Left ventricle myocardium inferior (tissue), 1 donor: Measurements from ENCODE around the gene PIAS1. TPM values are rescaled to one million over a fixed set of nuclear protein-coding genes. Genes with fewer than 3 reads are reported as not detected.
A peak's percentile ranks its signal among the peaks of the same experiment; 100 is the strongest.

Source experiments
- DNase-seq: peaks from one replicate; pipeline ENCODE4 v3.0.0-alpha.2; 2020
- H3K27ac ChIP-seq: fragments of 200-600 bp; replicated peaks from 2 replicates; pipeline ENCODE4 v1.8.0; 2021
- H3K27me3 ChIP-seq: fragments of 200-600 bp; 2 replicates; pipeline ENCODE4 v1.8.0; 2021; ENCODE audit warnings: low read depth
- H3K36me3 ChIP-seq: fragments of 200-600 bp; 2 replicates; pipeline ENCODE4 v1.8.0; 2021
- H3K4me1 ChIP-seq: fragments of 200-600 bp; 2 replicates; pipeline ENCODE4 v1.8.0; 2021
- H3K4me3 ChIP-seq: fragments of 200-600 bp; 2 replicates; pipeline ENCODE4 v1.8.0; 2021; ENCODE audit warnings: mild to moderate bottlenecking, moderate library complexity
- H3K9me3 ChIP-seq: fragments of 200-600 bp; replicated peaks from 2 replicates; pipeline ENCODE4 v1.8.0; 2021
- CTCF ChIP-seq: fragments of 200-600 bp; IDR thresholded peaks from 2 replicates; pipeline ENCODE4 v1.8.0; 2021; ENCODE audit warnings: antibody characterized with exemption, mild to moderate bottlenecking, borderline replicate concordance
- intact Hi-C: fragments of 100-400 bp; cut with micrococcal nuclease; formaldehyde crosslinking; loops from one replicate; pipeline ENCODE4 v1.11.0; 2022
- total RNA-seq: library from RNA; stranded (reverse); fragmentation: NEBNext Ultra II Directional; extraction: Animal tissue kit (Norgen Biotek cat#: 25700); gene quantifications from one replicate; pipeline ENCODE4 v1.2.1, GENCODE V29; 2021
- donor health status: DM: no; HTN: yes; CAD: no; lungs with severe emphysema.

PIAS1 gene
- total RNA-seq, 1 donor from 2014 or later, result 29.9 TPM

- no peak for TF ChIP-seq CTCF
- Histone ChIP-seq H3K27ac (no peak overlapping the region), H3K36me3 (no peaks in the 10 kb centered on the region), H3K27me3 (no peaks in the 10 kb centered on the region), H3K4me3 (no peak overlapping the region), H3K4me1 (peaks cover 44% of the 10 kb centered on the region), H3K9me3 (no peaks in the 10 kb centered on the region)
- intact Hi-C loops, result no loop called here
- DNase-seq, result no peak
Observed at GRCh38 chr15:68203956-68204355, 149.8 kb downstream of the PIAS1 start.

GRCh38 chr15:68204361-68204760 is 150.2 kb downstream of the PIAS1 start:
- no peaks in the 10 kb centered on the region for H3K36me3 ChIP-seq
- H3K4me1 ChIP-seq, result peaks cover 42% of the 10 kb centered on the region
- no peak overlapping the region for H3K4me3 ChIP-seq
- no peaks in the 10 kb centered on the region for H3K27me3 ChIP-seq
- H3K9me3 ChIP-seq, result no peaks in the 10 kb centered on the region
- DNase-seq, result no peak
- intact Hi-C loops, result no loop called here
- no peak overlapping the region for H3K27ac ChIP-seq
- no peak for TF ChIP-seq CTCF

GRCh38 chr15:68204776-68205557 is 150.9 kb downstream of the PIAS1 start, which contains the start of gene CALML4:
CALML4 (minus strand) TSS chr15:68205332; CDS start chr15:68205247, 85 bp downstream.
- peak; percentile 69 for DNase-seq
- Histone ChIP-seq H3K27ac (peak within 1 kb of the TSS; percentile 39), H3K4me3 (peak within 1 kb of the TSS; percentile 40), H3K4me1 (peaks cover 35% of the 10 kb centered on the region), H3K27me3 (no peaks in the 10 kb centered on the region), H3K9me3 (no peaks in the 10 kb centered on the region), H3K36me3 (no peaks in the 10 kb centered on the region)
- no peak for TF ChIP-seq CTCF
- intact Hi-C loops, result no loop called here

- Histone ChIP-seq H3K36me3 (no peaks in the 10 kb centered on the region), H3K4me1 (peaks cover 31% of the 10 kb centered on the region), H3K9me3 (no peaks in the 10 kb centered on the region), H3K4me3 (peak overlapping the region; percentile 40), H3K27ac (peak overlapping the region; percentile 39), H3K27me3 (no peaks in the 10 kb centered on the region)
- TF ChIP-seq CTCF, result no peak
- intact Hi-C loops, result no loop called here
- DNase-seq, result no peak
Observed at GRCh38 chr15:68205558-68205944, 151.4 kb downstream of the PIAS1 start.

GRCh38 chr15:68205954-68206539 is 151.9 kb downstream of the PIAS1 start:
- H3K4me1 ChIP-seq, result peaks cover 31% of the 10 kb centered on the region
- H3K4me3 ChIP-seq, result peak overlapping the region; percentile 40
- no peaks in the 10 kb centered on the region for H3K9me3 ChIP-seq
- H3K27ac ChIP-seq, result peak overlapping the region; percentile 39
- peak; percentile 66 for DNase-seq
- no peaks in the 10 kb centered on the region for H3K36me3 ChIP-seq
- H3K27me3 ChIP-seq, result no peaks in the 10 kb centered on the region
- no peak for TF ChIP-seq CTCF
- intact Hi-C loops, result no loop called here
